Kidney glomerular epithelial cell (primary cell): Measurements from ENCODE around the gene CD274.
"Not testable (repeated sequence)": the region's sequence is repeated elsewhere in the genome, so short reads cannot be mapped to it uniquely, and the experiment has no call there.

ENCODE experiments used
- DNase-seq: peaks from one replicate; lab custom pipeline; 2025; lab: John Stamatoyannopoulos, UW

The CD274 gene

DNA sequence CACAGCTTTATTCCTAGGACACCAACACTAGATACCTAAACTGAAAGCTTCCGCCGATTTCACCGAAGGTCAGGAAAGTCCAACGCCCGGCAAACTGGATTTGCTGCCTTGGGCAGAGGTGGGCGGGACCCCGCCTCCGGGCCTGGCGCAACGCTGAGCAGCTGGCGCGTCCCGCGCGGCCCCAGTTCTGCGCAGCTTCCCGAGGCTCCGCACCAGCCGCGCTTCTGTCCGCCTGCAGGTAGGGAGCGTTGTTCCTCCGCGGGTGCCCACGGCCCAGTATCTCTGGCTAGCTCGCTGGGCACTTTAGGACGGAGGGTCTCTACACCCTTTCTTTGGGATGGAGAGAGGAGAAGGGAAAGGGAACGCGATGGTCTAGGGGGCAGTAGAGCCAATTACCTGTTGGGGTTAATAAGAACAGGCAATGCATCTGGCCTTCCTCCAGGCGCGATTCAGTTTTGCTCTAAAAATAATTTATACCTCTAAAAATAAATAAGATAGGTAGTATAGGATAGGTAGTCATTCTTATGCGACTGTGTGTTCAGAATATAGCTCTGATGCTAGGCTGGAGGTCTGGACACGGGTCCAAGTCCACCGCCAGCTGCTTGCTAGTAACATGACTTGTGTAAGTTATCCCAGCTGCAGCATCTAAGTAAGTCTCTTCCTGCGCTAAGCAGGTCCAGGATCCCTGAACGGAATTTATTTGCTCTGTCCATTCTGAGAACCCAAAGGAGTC is at the start of gene CD274:
CD274 (plus strand) TSS at position 184 of the 733 bp plus-strand sequence. CDS start 5,572 bp downstream, outside the sequence.
- peak; percentile 87 for DNase-seq

DNA sequence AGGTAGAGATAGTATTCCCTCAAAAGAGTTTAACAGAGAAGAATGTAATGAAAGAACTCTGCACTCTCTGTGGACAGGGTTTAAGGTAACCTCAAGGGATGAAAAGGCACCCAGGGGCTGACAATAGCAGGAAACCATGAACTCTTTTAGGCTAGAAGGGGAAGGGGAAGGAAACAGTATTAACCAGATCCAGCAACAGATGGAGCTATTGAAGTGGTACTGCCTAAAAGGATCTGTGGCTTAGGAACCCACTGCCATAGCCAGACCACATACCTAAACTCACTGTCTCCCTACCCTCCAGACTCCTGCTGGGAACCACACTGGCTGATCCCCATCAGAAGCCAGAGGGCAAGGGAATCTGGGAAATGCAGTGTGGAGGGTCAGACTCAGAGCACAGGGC is 48.1 kb upstream of the CD274 start:
- DNase-seq, result no peak

DNA sequence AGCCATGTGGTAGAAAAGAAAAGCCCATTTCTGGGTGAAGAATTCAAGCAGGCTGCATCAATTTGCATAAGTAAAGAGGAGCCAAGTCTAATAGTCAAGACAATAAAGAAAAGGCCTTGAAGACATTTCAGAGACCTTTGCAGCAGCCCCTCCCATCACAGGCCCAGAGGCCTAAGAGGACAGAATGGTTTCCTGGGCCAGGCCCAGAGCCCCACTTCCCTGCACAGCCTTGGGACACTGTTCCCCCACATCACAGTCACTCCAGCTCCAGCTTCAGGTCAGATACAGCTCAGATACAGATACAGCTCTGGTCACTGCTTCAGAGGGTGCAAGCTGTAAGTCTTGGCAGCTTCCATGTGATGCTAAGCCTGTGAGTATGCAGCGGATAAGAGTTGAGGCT is 41.7 kb upstream of the CD274 start:
- DNase-seq, result no peak

DNA sequence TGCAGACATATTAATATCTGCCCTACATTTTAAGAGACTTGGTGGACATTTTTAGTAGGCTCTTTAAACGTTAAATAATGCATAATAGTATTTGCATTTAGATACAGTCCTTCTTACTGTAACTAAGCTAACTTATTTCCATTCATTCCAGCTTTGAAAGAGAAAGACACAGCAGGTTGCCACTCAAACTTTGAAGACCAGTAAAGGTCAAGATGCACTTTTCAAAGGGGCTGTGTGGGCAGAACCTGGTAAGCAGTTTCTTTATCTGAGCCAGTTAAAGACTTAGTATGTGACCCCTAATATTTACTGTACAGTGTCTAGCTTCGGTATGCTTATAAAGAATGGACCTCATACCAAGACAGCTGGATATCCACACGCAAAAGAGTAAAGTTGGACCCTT is 33.4 kb upstream of the CD274 start:
- DNase-seq, result no peak

DNA sequence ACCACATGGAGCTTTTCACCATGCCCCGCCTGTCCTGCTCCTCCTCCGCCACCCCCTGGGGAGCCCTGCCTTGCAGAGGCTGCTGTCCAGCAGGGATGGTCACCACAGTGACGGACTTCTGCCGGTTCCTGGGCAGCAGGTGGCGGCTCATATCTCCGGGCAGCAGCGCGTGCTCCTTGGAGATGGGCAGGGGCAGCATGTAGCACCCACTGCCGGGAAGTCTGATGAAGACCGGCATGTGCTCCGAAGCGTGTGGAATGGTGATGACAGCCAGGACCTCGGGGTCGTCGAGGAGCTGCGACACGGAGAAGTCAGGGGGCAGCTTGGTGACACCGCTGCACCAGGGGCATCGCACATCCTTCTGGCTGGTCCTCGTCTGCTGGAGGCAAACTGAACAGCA is 31.9 kb upstream of the CD274 start:
- DNase-seq, result no peak

DNA sequence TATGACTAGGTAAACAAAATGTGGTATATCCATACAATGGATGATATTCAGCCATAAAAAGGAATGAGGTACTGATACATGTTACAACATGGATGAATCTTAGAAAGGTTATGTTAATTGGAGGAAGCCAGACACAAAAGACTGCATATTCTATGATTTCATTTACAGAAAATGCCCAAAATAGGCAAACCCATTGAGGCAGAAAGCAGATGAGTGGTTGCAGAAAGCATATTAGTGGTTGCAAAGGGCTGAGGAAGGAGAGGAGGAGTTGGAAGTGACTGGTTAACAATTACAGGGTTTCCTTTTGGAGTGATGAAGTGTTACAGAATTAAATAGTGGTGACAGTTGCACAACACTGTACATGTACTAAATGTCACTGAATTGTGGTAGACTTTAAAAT is 30.4 kb upstream of the CD274 start:
- no peak for DNase-seq

DNA sequence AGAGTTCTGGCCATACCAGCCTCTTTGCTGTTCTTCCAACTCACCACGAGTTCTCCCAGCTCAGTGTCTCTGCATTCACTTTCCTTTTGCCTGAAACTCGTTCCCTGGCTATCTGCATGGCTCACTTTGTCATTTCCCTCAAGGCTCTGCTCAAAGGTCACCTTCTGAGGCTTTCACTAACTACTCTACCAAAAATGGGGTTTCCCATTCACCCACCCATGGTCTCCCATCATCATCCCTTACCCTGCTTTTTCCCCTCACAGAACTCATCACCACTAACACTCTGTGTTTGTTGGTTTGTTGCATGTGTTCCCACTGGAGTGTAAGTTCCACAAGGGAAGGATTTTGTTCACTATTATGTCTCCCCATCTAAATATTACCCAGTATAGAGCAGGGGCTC is 29.2 kb upstream of the CD274 start:
- no peak for DNase-seq

DNA sequence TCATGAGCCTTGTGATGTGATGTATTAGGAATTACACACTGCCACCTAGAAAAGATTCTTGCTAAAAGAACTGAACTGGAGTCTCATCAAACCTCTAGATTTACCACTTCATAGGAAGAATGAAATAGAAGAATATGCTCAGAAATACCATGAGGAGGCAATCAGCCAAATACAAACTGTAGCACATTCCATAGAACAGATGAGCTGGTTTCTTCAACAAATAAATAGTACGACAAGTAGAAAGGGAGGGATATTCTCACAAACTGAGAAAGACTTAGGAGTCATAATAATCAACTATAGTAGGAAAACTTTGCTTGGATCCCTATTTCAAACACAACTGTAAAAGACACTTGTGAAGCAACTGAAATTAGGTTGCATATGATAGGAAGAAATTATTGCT is 28.1 kb upstream of the CD274 start:
- DNase-seq, result no peak

DNA sequence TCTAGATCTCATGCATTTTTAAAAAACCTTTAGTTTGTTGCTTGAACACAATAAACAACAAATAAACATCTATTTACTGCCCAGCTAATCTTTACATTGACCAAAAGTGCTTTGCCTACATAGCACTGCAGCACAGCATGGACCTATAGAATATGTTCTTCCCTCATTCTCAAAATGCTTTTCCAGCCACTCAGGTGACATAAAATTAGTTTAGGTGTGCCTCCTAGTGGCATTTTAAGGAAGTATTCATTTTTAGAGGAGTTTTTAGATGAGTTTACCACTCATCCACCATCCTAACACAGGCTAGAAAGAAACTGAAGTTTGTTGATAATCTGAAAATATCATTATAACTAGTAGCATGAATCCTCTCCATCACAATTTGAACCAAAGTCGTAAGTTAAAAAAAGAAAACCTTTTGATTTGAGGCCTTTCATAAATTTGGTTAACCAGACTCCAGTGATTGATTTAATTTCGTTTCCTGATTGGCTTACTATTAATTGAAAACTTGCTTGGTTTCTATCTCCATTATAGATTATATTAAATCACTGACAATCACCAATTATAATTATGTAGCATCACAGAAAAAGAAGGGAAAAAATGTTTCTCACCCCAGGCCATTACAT is 25.2 kb upstream of the CD274 start:
- DNase-seq, result no peak

DNA sequence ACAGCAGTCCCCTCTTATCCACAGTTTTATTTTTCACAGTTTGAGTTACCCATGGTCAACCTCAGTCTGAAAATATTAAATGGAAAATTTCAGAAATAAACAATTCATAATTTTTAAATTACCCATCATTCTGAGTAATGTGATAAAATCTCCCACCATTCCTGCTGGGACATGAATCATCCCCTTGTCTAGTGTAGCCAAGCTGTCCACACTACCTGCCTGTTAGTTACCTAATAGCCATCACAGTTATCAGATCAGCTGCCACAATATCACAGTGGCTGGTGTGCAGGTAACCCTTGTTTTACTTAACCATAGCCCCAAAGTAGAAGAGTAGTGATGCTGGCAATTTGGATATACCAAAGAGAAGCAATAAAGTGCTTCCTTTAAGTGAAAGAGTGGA is 23.3 kb upstream of the CD274 start:
- DNase-seq, result no peak

DNA sequence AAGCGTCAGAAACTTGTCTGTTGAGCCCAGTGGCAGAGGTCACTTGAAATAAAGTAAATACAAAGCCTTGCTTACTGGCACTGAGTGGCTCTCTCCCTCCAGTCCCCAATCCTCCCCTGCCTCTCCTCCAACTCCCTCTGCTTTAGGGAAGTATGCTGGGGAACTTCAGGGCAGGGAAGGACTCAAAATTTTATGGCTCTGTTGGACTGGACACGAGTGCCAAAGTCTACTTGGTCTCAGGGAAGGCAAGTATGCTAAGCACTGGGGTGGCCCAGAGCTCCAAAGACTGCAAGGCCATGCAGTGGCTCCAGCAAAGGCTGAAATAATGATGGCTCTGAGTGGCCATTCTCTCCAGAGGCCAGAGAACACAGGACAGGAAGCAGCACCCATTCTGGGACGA is 22.2 kb upstream of the CD274 start:
- no peak for DNase-seq

DNA sequence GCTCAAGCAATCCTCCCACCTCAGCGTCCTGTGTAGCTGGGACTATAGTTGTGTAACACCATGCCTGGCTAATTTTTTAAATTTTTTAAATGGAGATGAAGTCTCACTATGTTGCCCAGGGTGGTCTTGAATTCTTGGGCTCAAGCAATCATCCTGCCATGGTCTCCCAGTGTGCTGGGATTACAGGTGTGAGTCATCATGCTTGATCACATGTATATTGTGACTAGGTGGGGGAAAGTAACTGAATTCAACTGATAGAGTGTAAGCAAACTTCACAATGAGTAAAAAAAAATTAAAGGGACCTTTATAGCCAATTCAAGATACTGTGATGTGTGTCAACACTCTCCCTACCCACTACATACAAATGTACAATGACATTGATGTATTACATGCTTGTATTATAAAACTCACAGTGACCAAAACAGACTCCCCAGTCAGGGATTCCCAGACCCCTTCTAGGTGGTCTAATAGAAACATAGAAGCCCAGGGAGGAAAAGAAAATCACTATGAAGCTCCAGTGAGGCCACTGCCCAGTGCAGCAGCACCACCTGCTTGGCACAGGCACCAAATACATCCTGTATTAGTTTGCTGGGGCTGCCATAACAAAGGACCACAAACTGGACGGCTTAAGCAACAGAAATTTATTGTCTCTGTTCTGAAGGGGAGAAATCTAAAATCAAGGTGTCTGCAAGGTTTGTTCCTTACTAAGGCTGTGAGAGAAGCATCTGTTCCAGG is 21.4 kb upstream of the CD274 start:
- DNase-seq, result no peak

DNA sequence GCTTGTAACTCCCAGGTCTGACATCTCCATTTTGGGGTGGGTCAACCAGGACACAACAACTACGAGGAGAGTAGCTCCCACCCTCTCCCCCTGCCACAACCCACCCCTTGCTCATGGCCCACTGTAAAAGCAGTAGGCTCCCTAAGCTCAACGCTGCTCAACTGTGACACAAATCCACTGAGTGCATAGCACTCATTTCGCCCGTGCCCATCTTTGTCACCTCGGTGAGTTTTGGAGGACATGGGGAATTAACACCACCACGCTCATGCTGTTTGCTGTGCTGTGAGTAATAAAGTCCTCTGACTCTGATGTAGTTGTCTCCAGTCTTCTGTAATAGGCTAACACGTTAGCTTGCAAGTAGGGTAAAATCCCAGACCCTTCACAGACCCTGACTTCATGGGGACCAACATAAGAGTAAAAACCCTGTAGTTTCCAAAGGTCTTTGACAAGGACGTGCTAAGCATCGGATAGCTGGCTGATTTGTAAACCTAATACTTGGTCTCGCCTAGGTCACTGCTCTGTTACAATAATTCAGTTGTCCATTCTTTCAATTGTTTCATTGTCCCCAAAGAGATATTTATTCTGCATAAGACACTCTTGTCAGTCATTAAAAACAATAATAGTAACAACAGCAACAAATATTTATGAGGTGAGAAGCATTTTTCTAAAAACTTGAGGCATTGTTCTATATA is 20.3 kb upstream of the CD274 start:
- no peak for DNase-seq

DNA sequence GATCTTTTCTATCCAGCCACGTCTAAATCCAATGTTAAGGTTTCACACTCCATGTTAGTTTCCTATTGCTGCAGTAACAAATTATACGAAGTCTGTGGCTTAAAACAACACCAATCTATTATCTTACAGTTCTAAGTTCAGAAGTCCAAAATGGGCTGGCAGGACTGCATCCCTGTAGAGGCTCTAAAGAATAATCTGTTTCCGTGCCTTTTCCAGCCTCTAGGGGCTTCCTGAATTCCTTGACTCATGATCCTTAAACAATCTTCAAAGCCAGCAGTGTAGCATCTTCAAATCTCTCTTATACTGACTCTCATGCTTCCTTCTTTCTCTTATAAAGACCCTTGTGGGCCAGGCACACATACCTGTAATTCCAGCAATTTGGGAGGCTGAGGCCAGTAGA is 19.4 kb upstream of the CD274 start:
- DNase-seq, result no peak

DNA sequence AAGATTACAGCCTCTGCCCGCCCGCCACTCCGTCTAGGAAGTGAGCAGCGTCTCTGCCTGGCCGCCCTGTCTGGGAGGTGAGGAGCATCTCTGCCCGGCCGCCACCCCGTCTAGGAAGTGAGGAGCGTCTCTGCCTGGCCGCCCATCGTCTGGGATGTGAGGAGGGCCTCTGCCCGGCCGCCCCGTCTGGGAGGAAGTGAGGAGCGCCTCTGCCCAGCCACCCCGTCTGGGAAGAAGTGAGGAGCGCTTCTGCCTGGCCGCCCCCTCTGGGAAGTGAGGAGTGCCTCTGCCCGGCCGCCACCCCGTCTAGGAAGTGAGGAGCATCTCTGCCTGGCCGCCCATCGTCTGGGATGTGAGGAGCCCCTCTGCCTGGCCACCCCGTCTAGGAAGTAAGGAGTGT is 17.5 kb upstream of the CD274 start:
- not testable (repeated sequence) for DNase-seq

DNA sequence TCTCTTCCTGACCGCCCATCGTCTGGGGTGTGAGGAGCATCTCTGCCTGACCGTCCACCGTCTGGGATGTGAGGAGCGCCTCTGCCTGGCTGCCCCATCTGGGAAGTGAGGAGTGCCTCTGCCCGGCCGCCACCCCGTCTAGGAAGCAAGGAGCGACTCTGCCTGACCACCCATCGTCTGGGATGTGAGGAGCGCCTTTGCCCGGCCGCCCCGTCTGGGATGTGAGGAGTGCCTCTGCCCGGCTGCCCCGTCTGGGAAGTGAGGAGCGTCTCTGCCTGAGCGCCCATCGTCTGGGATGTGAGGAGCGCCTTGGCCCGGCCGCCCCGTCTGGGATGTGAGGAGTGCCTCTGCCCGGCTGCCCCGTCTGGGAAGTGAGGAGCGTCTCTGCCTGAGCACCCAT is 17.0 kb upstream of the CD274 start:
- not testable (repeated sequence) for DNase-seq

DNA sequence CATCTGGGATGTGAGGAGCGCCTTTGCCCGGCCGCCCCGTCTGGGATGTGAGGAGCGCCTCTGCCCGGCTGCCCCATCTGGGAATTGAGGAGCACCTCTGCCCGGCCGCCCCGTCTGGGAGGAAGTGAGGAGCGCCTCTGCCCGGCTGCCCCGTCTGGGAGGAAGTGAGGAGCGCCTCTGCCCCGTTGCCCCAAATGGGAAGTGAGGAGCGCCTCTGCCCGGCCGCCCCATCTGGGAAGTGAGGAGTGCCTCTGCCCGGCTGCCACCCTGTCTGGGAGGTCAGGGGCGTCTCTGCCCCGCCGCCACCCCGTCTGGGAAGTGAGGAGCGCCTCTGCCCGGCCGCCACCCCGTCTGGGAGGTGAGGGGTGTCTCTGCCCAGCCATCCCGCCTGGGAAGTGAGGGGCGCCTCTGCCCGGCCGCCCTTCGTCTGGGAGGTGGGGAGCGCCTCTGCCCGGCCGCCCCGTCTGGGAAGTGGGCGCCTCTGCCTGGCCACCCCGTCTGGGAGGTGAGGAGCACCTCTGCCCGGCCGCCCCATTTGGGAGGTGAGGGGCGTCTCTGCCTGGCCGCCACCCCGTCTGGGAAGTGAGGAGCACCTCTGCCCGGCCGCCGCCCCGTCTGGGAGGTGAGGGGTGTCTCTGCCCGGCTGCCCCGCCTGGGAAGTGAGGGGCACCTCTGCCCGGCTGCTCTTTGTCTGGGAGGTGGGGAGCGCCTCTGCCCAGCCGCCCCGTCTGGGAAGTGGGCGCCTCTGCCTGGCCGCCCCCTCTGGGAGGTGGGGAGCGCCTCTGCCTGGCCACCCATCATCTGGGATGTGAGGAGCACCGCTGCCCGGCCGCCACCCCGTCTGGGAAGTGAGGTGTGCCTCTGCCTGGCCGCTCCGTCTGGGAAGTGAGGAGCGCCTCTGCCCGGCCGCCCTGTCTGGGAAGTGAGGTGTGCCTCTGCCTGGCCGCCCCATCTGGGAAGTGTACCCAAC is 16.2 kb upstream of the CD274 start:
- DNase-seq, result not testable (repeated sequence)

DNA sequence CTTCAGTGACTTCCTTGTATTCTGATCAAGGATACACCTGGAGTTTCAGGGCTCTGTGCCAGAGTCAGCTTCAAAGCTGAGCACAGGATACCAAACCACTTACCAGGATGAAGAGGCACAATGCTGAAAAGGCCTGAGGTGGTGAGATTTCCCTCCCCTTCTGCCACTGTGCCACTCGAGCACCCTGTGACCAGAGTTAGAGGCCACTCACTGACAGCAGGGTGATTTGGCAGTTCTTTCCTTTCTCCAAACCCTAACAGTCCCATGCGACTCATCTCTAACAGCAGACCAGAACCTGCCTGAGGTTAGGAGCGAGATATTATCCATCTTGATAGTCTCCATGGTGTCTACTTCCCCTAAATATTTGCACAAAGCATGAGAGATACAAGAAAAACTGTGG is 14.4 kb upstream of the CD274 start:
- no peak for DNase-seq

DNA sequence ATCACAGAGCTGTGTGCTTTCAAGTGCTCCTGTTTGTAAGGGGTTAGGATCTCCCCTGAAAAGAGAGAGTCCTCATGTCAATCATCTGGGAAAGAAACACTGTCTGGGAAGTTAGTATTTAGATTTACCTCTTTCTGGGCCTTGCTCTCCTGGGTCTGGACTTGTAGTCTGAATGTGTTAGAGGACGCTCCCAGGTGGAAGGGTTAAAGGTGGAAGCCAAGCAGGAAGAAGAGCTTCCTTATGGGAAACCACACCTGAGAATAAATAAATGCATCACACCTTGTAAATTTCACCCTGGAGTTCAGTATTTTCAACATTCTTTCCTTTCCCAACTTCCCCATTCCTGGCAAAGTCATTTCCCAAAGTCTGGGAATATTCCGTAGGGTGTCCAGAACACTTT is 13.9 kb upstream of the CD274 start:
- no peak for DNase-seq

DNA sequence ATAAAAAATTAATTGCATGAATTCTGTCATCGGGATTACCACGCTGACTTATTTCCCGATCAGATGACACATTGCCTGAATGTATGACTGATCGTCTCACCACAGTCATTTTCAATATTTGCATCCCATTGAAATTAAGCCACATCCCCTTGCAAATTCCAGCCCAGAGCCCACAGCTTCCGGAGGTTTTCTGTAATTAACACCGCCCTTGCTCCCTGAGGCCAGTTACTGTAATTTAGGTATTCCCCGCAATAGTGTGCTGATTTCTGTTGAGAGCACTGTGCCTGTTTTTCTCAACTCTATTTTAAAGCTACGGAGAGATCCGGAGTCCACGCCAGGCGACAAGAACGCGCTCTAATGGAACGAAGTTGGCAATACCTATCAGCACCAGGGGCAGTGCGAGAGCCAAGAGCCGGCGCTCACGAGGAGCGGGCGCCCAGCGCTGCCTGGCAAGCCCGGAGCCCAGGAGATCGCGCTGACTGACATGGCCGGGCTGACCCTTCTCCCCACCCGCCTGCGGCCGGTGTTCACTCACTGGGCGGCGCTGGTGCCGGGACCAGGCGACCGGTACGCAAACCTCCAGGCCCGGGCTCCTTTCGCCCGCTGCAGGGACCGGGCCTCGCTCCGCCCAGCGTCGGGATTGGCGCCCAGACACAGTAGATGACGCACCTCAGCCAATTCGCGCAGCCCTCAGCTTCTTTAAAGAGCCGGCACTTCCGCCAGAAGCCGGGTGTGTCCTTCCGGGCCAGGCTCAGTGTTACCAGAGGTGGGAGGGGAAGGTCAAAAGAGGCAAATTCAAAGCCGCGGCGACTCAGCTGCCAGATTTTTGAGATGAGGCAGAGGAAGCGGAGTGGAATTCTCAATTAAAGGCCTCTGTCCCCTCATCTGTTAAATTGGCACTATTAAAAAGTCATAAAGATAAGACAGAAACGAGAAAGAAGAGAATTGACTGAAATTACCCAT is 12.8 kb upstream of the CD274 start, which contains the start of gene PLGRKT:
PLGRKT (minus strand) TSS at position 672 of the 963 bp plus-strand sequence. CDS start 5,948 bp downstream, outside the sequence.
- DNase-seq, result peak; percentile 90
